ENCODE data around the gene VPS13D. TPM values are rescaled to one million over a fixed set of nuclear protein-coding genes. Genes with fewer than 3 reads are reported as not detected.

VPS13D gene
- total RNA-seq, 1 experiment from 2014 or later, result 31.6 TPM

GRCh38 chr1:12450756-12451559 is 221.1 kb downstream of the VPS13D start:
- Histone ChIP-seq H2AFZ (ENCODE audit: low read depth, low read length, poor library complexity, severe bottlenecking) (no peak overlapping the region), H3K79me2 (ENCODE audit: insufficient read depth, low read length) (no peaks in the 10 kb centered on the region), H3K36me3 (ENCODE audit: control insufficient read depth in 1 of 2, insufficient read depth in 2 of 2, low read length in 2 of 2) (no peaks in the 10 kb centered on the region), H3K9me2 (ENCODE audit: insufficient read depth) (0 out of 2 replicates have a peak, but pooled peaks cover 3% of the 10 kb centered on the region), H3K9ac (ENCODE audit: low read length) (no peak overlapping the region), H4K20me1 (ENCODE audit: insufficient read depth) (no peaks in the 10 kb centered on the region), H3K27me3 (ENCODE audit: insufficient read depth, low read length) (no peaks in the 10 kb centered on the region), H3K27ac (ENCODE audit: low read depth, low read length) (no peak overlapping the region), H3K4me1 (ENCODE audit: control insufficient read depth in 1 of 2, insufficient read depth in 2 of 2, low read length in 2 of 2) (peaks cover 18 to 54% of the 10 kb centered on the region in 2 experiments; a peak in 3 of 4 replicates), H3K4me3 (replicated peaks in 1 of 2; ENCODE audit: low read depth in 1 of 2, low read length in 2 of 2) (no peak overlapping the region), H3K9me3 (ENCODE audit: control insufficient read depth in 1 of 2, insufficient read depth in 1 of 2, low read depth in 1 of 2, low read length in 2 of 2) (no peaks in the 10 kb centered on the region), H3K4me2 (ENCODE audit: low read length) (no peak overlapping the region)
- RAD21 ChIA-PET (ENCODE audit: low non-redundant PET in 1 of 2, low total read pairs in 2 of 2, uncharacterized antibody in 2 of 2, unreplicated experiment in 2 of 2), result no interaction called here
- CTCF ChIA-PET, result no interaction called here
- BruUV-seq (replicated peaks), result no TSS peak
- ATAC-seq, result no peak
- no peak for DNase-seq (ENCODE audit: low read depth, low spot score)
- TF ChIP-seq RAD21 (IDR thresholded peaks at IDR 0.05; ENCODE audit: low read depth) (no peak), EZH2 (IDR thresholded peaks at IDR 0.05) (no peak), POLR2A (IDR thresholded peaks at IDR 0.05; ENCODE audit: borderline replicate concordance, extremely low read depth, insufficient read depth, insufficient read length) (no peak), ZFX (IDR thresholded peaks at IDR 0.05) (no peak), CBX3 (IDR thresholded peaks at IDR 0.05; ENCODE audit: low read depth) (no peak), TCF7L2 (IDR thresholded peaks at IDR 0.05; ENCODE audit: borderline replicate concordance, extremely low read depth, insufficient read depth, insufficient read length) (no peak), ELF1 (IDR thresholded peaks at IDR 0.05; ENCODE audit: borderline replicate concordance, low read depth) (no peak), REST (IDR thresholded peaks at IDR 0.05; ENCODE audit: low read depth) (no peak)
- TF ChIP-seq, protein P1, sequence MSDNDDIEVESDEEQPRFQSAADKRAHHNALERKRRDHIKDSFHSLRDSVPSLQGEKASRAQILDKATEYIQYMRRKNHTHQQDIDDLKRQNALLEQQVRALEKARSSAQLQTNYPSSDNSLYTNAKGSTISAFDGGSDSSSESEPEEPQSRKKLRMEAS (IDR thresholded peaks at IDR 0.05), result no peak
- intact Hi-C loops (cut with micrococcal nuclease), result no loop called here
- POLR2A ChIA-PET, result no interaction called here

All from HCT116 (cell line).